Stimulated activated CD8-positive, alpha-beta memory T cell treated with anti-CD3 and anti-CD28 coated beads, Interleukin-7, amount 100 ng/mL, for 24 hours (primary cell): ENCODE data around the gene CEP112.

Experiments used
- DNase-seq: peaks from one replicate; pipeline ENCODE4 v3.0.0-alpha.2; 2020; ENCODE audit warnings: low read depth

CEP112 gene

GRCh38 chr17:65595071-65595656, 596.8 kb downstream of the CEP112 start:
- DNase-seq = no peak

- DNase-seq = no peak
Measured at GRCh38 chr17:65593855-65594845, 597.8 kb downstream of the CEP112 start.

- no peak for DNase-seq
Measured at GRCh38 chr17:65593092-65593854, 598.7 kb downstream of the CEP112 start.

- no peak for DNase-seq
Measured at GRCh38 chr17:65592125-65592965, 599.6 kb downstream of the CEP112 start.

- DNase-seq = no peak
Measured at GRCh38 chr17:65589321-65589720, 602.6 kb downstream of the CEP112 start.

GRCh38 chr17:65588181-65588808, 603.6 kb downstream of the CEP112 start:
- no peak for DNase-seq

- DNase-seq = no peak
Measured at GRCh38 chr17:65587534-65588180, 604.3 kb downstream of the CEP112 start.

GRCh38 chr17:65586899-65587298, 605.0 kb downstream of the CEP112 start:
- no peak for DNase-seq
